GM21576 (cell line): Measurements from ENCODE around the gene HOXC5.

ENCODE experiments used
- ATAC-seq: cut with Tn5 transposase; IDR thresholded peaks from one replicate; pipeline ENCODE4 v1.9.1; 2021; ENCODE audit warnings: mild to moderate bottlenecking, moderate library complexity; ENCODE audit not compliant: unreplicated experiment

The HOXC5 gene

DNA sequence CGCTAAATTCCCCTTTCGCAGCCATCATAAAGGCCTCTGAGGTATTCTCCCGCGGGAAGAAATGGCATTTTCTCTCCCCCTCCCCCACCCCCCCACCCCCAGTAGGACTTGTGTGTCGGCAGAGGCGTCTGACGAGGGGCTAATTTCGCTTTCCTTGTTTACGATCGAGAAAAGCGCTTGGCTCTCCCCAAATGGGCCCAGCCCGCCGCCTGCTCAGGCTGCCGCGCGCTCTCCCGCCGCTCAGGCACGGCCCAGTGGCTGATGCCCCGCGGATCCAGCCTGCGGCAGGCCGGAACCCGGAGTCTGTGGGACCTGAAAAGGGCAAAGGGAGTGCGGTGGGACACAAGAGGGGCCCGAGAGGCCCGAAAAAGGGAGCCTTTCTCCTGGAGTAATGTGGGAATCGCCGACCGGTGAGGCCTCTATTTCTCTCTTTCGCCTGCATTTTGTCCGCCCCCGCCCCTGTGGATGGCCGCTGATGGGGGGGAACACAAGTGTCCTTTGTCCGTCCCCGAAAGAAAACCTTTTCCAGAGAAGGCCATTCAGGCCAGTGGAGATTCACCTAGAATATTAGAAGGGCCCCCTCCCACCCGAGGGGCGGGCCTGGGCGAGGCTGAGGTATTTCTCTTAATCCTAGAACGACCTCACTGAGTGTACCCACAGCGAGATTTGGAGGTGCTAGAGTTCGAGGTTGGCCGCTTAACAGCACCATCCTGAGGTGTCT, 13.6 kb upstream of the HOXC5 start:
- ATAC-seq, result no peak

DNA sequence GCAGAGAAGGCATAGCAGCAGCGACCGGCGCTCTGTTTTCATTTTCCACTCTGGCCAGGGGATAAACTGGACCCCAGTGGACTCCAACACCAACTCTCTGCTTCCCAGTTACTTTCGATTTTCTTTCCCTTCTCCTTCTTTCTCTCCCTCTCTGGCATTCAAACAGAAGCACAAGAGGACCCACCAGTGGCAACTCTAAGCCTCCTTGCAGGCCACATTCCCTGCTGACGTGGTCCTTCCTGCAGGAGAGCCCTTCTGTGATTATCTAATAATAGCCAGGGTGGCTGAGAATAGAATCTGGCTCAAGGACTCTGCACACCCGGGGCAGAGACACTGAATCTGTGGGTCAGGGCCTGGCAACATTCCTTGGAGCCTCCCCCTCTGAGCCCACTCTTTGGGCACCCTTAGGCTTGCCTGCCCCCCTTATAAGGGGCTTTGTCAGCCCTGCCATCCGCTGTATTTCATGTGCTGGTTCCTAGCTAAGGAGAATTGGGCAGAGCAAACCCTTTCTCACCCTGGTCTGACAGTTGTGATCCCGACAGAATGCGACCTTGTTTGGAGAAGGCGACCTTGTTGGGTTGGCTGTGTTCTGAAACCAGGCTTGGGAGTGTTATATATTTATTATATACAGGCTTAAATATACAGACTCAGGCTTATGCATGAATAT, 12.8 kb upstream of the HOXC5 start:
- ATAC-seq, result no peak

DNA sequence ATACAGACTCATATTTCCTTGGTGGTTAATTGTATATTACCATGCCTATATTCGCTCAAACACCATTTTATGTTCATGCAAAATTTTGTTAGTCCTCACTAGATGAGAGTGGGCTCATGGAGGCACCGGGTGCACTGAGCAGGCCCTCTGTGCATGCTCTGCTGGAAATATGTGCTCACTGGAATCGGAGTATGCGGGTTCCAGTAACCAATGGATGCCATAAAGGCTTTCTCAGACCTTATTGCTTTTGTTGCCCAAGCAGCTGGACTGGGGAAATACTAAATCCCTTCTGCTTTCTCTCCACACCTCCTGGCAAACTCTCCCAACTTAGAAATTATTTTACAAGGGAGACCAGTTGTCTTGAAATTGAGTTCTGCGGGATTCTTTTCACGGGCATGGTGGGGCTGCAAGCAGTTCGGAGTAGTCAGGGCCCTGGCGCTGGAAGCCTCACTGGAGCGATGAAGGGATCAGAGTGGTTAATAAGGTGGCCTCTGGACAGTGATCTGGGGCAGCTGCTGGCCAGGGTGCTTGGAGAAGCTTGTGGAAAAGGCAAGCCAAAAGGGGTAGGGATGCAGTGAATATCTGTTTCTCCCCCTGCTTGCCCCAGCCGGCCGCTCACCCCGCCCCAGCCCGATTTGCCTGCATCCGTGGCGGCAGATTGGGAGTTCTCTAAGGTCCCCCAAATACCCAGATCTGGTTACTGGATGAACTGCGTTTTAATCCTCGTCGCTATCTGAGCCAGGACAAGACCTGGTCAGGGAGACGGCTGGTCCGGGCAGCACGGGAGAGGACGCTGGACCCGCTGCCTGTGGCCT, 12.1 kb upstream of the HOXC5 start:
- no peak for ATAC-seq

DNA sequence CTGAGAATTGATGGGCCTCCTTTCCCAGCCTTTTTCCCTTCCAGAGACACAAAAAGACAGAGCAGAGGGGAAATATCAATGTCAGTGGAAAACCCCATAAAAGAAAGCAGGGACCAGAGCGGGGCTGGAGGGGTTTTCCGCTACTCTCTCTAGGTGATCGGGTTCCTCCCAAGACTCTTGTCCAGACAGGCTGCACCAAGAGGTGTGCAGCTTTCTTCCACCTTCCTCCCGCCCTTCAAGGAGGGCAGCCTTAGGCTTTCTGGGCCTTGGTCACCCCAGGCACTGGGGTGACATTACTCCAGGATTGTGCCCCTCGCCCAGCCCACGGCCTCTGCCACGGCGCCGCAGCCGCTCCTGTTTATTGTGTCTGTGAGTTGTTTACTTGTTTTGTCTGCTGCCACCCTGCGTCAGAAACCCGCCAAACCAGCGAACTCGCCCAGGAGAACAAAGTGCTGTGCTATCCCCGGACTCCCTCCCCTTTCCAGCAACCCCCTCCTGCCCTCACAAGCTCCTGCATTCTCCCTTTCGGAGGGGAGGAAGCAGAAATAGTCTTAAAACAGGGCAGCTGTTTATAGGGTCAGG, 11.3 kb upstream of the HOXC5 start:
- no peak for ATAC-seq

DNA sequence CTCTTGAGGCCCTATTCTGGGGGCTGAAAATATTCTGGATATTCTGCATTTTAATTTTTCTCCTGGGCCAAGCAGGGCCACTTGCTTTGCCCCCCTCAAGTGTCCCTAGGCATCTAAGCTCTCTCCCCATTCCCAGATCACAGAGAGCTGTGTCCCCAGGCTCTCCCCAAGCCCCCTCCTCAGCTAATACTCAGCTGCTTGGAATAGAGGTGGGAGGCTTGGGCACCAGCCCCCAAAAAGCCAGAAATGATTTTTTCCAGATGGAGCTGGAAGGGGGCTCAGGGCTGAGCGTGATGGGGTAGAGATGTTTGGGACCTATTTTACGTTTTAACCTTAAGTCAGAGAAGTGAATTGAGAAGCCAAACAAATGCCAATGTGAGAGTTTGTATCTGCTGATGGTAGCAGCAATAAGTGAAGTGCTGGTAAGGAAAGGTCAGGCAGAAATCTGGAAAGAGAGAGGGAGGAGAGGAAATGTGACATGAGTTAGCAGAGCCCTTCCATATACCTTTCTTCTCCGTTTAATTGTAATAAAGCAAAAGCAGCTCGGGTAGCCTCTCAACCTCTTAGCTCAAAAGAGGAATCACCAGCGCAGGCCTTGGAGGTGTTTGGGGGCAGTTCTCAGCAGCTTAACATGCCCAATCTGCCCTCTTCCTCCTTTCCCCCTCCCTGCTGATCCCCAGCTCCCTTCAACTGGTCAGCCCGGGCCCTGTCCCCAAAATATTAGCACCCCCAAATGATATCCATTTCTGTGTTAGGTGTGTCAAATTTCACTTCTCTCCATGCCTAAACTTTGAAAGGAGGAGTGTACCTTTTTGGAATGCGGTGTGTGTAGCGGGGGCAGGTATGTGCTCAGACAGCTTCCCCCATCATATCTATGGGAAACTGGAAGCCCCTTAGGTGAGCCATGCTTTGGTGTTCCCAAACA, 9.6 kb upstream of the HOXC5 start:
- ATAC-seq, result no peak

DNA sequence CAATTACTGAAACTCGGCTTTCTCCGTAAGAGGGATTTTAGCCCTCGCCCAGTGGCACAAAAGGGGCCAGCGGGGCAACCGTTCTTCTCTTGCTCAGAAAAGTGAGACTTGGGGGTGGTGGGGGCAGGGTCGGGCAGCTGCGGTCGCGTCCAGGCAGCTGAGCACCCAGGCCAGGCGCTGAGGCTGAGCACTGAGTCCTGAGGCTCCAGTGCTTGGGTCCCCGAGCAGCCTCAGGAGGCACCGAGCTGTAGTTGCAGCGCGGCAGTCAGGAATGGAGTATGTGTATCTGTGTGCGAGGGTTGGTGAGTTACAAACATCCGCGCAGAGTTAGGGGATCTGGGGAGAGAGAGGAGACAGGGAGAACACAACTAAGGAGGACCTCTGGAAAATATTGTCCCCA, 8.7 kb upstream of the HOXC5 start:
- ATAC-seq, result no peak

DNA sequence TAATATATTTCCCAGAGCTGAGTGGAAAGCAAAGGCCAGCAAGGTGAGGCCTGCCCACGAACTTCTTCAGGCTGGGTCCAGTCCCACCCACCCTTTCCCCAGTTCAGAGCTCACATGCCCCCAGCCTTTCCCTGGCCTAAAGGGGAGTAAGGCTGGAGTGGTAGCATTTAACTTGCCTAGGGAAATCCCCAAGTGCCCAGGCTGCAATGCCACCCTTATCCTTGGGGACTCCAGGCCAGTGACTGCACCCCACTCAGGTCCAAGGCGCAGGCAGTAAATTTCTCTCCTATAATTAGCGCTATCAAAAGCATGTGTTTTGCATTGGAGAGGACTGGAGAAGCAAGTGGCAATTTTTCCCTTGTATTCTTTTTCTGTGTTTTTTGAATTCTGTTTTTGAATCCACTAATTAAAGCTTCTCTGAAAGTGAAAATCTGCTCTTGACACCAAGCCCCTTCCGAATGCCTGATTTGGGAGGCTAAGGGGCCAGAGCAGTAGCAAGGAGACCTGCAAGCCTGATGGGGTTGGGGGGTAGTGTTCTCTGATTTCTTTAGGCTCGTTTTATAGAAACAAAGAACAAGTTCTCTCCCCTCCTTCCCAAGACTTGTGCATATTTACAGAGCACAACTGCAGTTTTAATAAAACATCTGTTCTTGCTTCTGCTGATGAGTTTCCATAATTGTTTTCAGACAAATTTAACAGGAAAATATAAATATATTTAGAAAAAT, 8.1 kb upstream of the HOXC5 start:
- ATAC-seq, result no peak

DNA sequence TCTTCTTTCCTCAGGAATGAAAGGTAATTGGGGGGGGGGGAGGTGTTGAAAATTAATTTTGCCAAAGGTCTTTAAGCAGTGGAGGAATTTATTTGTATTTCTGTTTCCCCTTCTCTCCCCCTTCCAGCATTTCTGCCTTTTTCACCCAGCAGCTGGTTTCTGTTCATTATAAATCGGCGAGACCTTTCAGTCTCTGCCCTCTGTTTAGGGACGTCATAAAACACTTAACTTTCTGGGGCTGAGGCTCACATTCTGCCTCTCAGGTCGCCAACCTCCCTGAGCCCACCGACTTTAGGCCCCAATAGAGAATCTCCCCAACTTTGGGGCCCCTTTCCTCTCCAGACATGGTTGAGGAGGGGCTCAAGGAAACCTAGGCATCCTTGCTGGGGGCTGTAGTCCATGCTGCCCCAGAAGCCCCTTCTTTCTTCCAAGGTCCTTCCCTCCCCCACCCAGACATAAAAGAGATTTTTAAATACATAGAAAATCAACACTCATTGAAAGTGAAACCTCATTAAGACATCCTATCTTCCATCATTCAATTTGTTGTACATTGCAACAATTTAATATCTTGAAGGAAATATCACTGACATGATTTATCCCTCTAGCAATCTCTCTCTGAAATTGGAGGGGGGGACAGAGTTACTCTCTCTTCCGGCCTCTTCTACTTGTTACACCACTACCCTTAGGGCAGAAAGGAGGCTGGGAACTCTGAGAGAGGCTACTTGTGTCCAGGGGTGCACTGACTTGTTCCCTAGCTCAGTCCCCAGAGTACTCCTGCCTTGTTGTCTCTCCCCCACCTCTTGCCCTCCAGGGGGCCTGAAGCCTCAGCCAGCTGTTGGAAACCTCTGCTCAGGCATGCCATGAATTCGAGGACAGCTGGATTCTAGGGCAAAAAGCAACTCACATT, 7.1 kb upstream of the HOXC5 start:
- ATAC-seq, result no peak

DNA sequence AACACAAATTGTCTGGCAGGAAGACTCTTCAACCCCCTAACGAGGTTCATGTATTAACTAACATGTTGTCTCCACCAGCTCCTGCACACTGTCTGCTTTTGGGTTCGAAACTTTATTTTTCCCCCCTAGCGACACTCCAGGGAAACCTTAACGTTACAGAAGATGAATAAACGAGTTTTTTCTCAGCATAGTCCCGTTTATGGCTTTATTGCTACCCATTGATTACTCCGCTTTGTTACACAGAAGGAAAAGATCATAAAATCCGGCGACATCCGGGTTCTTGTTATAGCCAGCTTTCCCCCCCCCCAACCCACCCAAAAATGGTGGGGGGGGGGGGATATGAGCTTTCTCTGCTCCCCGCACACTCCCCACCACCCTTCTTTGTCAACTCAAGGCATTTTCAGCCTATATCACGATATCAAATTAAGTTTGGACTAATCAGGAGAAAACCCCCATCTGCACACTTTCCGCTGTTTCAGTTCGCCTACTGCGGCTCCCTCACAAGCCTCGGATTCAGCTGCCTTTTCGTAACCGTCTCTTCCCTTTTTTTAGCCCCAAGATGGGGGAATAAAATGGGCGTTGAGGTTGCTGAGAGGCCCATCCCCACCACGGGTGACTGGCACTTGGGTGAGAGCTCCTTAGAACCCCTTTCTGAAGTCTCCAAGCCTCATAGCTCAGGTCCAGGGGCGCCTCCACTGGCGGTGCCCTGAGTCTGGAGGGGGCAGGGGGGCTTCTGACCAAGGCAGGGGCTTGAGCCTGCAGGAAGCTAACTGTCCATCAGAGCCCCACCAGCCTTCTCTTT, 6.0 kb upstream of the HOXC5 start:
- ATAC-seq, result no peak

DNA sequence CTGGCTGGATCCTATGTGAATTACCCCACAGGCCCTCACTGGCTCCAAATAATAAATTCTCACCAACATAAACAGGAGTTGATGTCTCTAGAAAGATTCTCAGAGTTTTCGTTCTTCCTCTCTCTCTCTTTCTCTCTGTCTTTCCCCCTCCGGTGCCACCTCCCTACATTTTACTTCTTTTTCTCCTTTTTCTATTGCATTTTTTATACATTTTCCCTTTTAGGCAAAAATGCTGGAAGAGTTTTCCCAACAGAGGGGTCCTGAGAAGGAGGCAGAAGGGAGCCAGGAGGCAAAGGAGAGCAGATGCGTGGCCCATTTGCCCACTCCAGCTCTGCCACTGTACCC, 5.4 kb upstream of the HOXC5 start:
- no peak for ATAC-seq

DNA sequence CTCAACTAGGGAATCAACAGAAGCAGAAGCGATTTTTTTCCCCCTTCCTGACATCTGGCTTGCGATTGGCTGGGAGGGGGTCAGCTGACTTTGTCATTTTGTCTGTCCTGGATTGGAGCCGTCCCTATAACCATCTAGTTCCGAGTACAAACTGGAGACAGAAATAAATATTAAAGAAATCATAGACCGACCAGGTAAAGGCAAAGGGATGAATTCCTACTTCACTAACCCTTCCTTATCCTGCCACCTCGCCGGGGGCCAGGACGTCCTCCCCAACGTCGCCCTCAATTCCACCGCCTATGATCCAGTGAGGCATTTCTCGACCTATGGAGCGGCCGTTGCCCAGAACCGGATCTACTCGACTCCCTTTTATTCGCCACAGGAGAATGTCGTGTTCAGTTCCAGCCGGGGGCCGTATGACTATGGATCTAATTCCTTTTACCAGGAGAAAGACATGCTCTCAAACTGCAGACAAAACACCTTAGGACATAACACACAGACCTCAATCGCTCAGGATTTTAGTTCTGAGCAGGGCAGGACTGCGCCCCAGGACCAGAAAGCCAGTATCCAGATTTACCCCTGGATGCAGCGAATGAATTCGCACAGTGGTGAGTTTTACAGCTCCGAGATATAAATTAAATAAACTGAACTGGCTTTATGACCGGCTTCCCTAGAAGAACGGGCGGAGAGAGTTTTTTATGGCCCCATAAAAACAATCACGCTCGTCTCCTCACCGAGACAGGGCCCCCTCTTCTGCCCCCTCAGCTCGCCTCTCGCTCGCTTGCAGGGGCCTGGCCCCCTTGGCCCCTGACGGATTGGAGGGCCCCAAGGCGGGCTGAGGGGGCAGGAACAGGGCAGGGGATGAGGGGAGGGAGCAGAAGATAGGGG, 4.3 kb upstream of the HOXC5 start, which contains the start of gene HOXC6:
HOXC6 (plus strand) TSS at position 127 of the 888 bp plus-strand sequence; CDS start at position 209, 82 bp downstream.
- ATAC-seq, result no peak

DNA sequence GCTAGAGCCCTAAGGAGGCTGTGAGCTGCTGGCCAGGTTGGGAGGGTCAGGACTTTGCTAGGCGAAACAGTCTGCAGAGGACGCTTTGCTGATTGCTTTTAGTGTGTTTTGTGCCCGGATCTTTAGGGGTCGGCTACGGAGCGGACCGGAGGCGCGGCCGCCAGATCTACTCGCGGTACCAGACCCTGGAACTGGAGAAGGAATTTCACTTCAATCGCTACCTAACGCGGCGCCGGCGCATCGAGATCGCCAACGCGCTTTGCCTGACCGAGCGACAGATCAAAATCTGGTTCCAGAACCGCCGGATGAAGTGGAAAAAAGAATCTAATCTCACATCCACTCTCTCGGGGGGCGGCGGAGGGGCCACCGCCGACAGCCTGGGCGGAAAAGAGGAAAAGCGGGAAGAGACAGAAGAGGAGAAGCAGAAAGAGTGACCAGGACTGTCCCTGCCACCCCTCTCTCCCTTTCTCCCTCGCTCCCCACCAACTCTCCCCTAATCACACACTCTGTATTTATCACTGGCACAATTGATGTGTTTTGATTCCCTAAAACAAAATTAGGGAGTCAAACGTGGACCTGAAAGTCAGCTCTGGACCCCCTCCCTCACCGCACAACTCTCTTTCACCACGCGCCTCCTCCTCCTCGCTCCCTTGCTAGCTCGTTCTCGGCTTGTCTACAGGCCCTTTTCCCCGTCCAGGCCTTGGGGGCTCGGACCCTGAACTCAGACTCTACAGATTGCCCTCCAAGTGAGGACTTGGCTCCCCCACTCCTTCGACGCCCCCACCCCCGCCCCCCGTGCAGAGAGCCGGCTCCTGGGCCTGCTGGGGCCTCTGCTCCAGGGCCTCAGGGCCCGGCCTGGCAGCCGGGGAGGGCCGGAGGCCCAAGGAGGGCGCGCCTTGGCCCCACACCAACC, 3.1 kb upstream of the HOXC5 start:
- ATAC-seq, result no peak

DNA sequence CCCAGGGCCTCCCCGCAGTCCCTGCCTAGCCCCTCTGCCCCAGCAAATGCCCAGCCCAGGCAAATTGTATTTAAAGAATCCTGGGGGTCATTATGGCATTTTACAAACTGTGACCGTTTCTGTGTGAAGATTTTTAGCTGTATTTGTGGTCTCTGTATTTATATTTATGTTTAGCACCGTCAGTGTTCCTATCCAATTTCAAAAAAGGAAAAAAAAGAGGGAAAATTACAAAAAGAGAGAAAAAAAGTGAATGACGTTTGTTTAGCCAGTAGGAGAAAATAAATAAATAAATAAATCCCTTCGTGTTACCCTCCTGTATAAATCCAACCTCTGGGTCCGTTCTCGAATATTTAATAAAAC, 2.4 kb upstream of the HOXC5 start:
- no peak for ATAC-seq

DNA sequence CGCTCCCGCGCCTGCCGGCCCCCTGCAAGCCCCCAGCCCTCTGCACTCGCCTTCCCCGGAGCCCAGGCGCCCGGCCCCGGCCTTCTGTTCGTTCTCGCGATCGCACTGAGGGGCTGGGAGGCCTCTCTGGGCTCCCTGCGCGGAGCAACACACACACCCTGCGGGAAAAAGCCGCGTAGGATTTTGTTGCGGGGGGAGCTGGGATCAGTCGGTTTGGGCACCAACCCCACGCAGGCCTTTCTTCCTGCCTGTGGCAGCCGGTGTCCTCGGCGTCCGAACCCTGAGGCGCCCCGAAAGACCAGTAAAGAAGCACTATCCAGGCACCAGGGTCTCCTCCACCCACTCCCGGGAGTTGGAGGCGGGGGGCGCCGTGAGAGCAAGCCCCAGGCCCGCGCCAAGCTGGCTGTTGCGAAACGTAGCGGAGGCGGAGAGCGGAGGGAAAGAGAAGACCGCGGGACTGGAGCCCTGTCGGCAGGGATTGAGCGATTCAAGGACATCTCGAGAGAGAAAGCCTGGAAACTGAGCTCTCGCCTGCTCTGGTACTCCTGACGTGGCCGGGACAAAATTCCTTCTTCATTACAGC, 1.9 kb upstream of the HOXC5 start:
- ATAC-seq, result no peak

DNA sequence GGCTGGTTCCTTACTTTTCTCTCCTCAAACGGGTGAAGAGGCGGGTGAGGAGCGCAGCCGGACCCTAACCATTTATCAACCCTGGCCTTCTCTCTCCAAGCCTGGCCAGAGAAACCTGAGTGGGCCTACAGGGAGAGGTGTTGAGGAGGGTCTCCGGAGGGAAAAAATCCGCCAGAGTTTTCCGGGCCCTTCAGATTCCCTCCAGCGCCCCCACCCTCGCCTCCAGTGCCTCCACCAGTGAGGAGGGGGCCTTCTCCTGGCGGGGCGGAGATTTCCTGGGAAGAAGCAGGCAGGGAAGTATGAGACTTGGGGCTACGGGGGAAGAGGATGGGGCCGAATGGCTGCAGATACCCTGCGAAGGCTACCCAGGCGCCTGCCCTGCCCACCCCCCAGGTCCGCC, 1.4 kb upstream of the HOXC5 start:
- no peak for ATAC-seq
